ENCODE results near the gene CCNI2.
"Not testable (repeated sequence)": the region's sequence is repeated elsewhere in the genome, so short reads cannot be mapped to it uniquely, and the experiment has no call there.

CCNI2 gene

DNA sequence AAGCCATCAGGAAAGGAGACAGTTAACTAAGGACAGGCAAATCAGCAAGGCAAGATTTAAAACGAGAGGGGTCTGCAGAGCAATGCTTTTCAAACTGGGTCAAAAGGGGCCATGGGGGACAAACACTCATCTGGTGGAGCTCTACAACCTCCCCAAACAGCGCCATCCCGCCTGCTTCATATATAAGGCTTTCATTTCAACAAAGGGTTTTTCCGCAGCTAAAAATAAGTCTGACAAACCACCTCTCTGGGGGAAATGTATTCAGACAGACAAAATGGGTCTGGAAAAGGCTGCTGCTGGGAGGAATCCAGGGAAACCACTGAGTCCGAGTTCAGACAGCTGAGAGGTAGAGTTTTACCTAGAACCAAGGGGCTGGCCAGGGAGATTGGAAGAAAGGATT, 38.1 kb downstream of the CCNI2 start:
- no peak for DNase-seq

DNA sequence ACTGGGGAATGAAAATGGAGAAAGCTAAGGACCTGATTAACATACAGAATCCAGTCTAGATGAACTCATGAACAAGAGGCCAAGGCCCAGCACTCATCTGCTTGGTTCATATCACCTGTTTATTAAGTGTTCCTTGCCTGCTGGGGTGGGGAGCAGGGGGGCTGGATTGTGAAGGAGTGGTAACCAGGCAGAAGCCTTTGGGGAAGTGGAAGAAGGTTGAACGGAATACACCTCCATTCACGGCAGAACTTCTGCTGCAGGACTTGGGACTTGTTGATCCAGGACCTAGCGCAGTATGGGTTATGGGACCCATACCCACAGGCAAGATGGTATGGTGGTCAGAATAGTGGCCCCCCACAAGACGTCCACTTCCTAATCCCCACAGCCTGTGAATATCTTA, 38.6 kb downstream of the CCNI2 start:
- no peak for DNase-seq

DNA sequence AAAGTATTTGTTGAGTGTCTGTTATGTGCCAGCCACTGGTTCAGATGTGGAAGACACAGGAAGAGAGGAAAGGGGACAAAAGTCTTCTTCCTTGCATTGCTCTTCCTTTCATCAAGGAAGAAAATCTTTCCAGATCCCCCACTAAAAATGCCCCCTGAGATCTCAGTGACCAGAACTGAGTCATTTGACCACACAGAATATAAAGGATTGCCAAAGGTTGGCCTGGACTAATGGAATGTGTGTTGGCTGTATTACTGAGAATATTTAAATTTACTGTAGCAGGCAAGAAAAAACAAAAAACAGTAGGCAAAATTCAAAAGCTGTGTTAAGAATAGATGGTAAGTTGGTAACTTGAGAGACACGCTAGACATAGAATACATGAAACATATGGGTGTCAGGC, 39.9 kb downstream of the CCNI2 start:
- no peak for DNase-seq

DNA sequence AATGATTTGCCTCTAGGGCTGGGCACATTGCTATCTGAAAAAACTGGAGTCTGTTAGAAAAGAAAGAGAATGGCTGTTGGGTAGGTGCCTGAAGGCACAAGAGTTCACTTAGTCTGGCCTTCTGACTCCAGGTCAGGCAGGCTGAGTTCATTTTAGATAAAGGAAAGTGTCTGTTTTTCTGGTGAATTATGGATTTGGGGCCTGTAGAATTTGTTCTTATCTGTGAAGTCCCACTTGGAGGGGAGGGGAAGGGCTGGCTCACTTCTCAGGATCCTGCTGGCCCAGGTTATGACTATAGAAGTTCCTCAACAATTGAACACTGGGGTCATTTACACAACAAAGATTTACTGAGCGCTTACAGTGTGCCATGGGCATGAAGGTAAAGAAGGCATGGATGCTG, 41.3 kb downstream of the CCNI2 start:
- DNase-seq = no peak

DNA sequence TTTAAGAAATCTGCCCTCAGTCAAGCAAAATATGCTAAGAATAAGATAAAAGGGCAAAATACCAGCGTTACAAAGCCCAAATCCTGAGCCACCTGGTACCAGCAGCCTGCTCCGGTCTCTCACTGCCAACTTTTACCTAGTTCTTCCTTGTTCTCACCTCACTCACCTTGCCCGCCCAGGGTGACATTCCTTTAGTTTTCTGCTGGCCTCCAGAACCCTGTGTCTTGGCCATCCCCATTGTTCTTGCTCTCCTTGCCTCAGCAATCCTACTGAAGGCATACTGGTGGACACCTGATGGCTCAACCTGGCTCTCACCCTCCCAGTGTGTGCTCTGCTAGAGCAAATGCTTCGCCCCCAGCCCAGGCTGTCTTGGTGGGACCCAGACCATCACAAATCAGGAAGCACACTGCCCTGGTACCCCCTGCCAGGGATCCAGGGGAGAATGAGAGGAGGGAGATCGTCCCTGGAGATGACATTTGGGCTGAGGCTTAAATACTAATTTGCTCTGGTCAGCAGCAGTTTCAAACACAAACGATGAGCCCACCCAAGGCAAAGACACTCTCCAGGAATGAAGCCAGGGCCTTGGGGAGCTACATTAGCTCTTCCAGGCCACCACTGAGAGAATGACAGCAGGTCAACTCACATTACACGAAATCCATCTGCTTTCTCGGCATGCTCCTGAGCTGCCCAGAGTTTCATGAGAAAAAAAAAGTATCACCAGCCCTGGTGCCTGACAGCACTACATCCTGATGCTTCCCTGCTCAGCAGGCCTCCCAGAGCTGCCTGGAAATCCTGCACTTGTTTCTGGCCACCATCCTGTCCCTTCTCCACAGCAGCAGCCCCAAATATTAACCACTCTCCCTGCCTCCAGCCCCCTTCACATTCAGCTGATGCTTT, 42.0 kb downstream of the CCNI2 start:
- DNase-seq = no peak

DNA sequence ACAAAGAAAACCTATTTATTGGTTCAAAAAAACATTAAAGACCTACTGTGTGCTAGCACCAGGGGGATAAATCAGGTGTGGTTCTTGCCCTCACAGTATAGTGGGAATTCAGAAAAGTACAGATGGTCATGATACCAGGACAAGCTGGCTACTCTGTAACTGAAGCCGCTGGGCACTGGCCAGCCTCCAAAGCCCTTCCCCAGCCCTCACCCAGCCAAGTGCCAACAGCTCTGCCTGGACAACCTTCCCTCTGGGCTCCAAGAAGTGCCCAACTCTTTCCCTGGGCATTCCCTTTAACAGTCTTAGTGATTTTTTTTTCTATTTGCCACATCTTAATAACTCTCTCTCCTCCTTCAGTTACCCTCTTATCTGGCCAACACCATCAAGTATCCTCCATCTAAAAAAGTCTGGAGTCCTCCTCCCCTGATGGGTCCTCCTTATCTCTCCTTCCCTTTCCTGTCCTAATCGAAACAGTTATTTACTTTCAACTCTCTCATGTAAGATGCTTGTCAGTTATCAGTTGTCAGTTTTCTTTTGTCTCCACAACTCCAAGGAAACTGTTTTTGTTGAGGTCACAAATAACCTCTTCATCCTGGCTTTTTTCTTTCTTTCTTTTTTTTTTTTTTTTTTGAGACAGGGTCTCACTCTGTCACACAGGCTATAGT, 43.1 kb downstream of the CCNI2 start:
- no peak for DNase-seq

DNA sequence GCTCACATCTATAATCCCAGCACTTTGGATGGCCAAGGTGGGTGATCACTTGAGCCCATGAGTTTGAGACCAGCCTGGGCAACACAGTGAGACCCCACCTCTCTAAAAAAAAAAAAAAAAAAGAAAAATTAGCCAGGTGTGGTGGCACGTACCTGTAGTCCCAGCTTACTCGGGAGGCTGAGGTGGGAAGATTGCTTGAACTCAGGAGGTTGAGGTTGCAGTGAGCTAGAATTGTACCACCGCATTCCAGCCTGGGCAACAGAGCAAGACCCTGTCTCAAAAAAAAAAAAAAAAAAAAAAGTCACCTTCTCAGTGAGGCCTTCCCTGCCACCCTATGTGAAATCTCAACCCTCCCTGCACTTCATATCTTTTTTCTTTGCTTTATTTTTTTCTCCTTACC, 43.8 kb downstream of the CCNI2 start:
- no peak for DNase-seq

DNA sequence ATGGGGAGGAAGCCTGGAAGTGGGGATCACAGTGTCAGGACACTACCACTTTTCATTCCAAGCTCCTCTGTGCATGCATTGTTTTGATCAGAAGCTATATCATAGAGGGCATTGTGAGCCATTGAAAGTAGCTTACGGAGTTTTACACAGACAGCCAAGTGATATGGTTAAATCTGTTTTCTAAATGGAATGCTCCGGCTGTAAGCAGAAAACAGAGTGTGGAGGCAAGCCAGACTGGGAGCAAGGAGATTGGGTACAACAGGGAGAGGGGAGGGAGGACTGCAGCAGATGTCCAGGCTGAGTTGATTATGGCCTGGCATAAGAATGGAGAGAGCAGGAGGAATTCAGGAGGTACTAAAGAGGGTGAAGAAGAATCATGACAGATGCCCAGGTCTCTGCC, 50.4 kb downstream of the CCNI2 start:
- no peak for DNase-seq

DNA sequence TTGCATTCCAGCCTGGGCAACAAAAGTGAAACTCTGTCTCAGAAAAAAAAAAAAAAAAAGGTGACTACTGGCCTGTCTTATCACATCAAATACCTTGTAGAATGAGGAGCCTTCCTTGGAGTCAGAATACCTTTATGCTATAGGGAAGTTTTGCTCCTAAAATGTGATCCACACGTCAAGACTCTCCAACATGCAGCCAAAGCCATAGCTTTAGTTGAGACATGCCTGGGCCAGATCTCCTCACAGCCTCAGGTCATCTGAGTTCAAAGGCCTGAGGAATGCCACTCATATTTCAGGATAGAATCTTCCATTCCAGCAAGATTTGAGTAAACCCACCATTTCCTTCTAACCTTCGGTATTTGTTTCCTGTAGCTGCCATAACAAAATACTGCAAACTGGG, 52.2 kb downstream of the CCNI2 start:
- no peak for DNase-seq

DNA sequence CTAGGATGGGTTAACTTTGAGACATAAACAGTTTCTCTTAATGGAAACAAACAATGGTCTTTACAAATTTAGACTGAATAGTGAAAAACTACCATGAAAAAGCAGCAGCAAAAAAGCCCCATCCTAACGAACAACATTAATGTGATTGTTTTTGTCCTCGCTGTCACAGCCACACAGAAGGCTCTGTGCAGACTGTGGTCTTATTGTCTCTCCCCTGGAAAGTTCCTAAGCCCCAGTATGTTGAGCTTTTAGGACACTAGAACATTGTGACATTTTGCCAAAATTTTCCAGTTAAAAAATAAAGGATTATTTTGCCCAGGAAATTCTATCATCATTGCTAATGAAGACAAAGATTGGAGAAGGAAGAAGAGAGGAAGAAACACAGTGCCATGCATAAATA, 53.3 kb downstream of the CCNI2 start:
- DNase-seq = no peak

DNA sequence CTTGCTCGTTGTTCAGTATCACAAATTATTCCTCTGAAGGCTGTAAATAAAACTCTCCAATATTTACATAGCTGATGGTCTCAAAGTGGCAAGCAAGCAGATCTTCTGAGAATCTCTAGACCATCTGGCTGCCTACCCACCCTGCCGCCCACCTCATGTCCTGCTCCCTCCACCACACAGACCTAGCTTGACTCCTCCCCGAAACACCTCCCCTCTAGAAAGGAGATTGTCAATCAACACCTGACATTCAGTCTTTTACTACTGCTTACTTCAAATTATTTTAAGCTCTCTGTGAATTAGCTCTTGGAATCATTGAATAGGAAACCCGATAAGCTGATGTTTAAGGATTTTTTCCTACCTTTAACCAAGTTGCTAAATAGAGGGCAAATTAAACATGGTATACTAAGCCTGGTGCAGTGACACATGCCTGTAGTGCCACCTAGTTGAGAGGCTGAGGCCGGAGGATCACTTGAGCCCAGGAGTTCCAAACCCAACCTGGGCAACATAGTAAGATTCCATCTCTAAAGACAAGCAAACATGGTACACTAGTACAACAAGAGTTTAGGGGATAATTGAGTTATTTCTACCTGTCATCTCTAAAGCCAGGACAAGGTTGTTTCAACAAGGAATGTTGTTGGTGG, 54.9 kb downstream of the CCNI2 start:
- no peak for DNase-seq

DNA sequence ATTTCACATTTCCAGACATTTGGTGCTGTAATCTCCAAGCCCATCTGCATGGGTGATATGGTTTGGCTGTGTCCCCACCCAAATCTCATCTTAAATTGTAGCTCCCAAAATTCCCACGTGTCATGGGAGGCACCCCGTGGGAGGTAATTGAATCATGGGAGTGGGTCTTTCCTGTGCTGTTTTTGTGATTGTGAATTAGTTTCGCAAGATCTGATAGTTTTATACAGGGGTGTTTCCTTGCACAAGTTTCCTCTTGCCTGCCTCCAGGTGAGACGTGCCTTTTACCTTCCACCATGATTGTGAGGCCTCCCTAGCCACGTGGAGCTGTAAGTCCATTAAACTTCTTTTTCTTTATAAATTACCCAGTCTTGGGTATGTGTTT, 55.5 kb downstream of the CCNI2 start:
- not testable (repeated sequence) for DNase-seq
